Measurements from ENCODE around the gene AMT.
A peak's percentile ranks its signal among the peaks of the same experiment; 100 is the strongest.

The AMT gene

DNA sequence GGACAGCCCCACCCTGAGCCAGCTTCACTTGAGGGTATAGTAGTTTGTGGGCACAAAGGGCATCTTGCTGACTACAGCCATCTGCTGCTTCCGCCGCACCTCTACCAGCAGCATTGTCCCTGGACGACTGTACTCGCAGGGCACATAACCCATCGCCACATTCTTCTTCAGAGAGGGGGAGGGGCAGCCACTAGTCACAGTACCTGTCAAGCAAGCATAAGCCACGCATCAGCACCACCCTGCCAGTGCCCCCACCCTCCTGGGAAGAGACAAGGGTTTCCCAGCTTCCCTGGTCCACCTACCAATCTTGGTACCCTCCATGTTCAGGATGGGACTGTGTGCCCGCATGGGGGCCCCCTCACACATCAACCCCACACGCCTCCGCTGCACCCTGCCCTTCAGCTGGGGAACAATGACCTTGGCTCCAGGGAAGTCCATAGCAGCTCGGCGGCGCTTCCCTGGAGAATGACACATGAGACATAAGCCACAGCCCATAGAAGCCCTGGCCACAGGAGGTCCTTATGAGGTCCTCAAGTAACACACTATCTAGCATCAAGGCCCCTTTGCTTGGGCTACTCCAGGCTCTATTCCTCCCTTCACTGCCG, 4.7 kb downstream of the AMT start:
- Histone ChIP-seq H3K27me3 (ENCODE audit: control insufficient read depth, insufficient read depth, low read length) (no peaks in the 10 kb centered on the region), H3K9me3 (ENCODE audit: control insufficient read depth, insufficient read depth, low read depth, low read length) (no peaks in the 10 kb centered on the region), H3K36me3 (ENCODE audit: control insufficient read depth, insufficient read depth, low read length) (peaks cover 24% of the 10 kb centered on the region), H3K4me3 (ENCODE audit: low read depth, low read length) (no peak overlapping the region), H3K4me1 (ENCODE audit: control insufficient read depth, insufficient read depth, low read length) (peaks cover 31% of the 10 kb centered on the region), H3K9ac (ENCODE audit: low read length) (no peak overlapping the region), H3K27ac (ENCODE audit: low read depth, low read length) (no peak overlapping the region)

DNA sequence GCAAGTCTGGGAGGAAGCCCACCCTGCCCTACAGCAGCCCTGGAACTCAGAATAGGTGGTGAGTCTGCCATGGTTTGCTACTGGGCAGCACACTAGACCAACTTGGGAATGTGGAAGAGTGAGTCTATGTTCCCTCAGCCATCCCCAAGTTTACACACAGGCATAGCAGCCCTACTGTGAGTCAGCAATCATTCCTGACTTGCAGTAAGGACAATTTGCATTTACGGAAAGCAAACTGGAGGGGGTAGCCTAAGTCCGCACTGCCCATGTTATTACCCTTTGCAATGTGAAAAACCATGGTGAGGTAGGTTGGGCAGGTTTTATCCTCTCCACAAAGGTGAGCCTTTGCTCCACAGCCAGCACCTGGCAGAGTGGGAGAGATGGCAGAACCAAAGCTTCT, 5.4 kb downstream of the AMT start:
- no peaks in the 10 kb centered on the region for H3K9me3 ChIP-seq (ENCODE audit: control insufficient read depth, insufficient read depth, low read depth, low read length)
- H3K27ac ChIP-seq (ENCODE audit: low read depth, low read length): no peak overlapping the region
- peaks cover 29% of the 10 kb centered on the region for H3K4me1 ChIP-seq (ENCODE audit: control insufficient read depth, insufficient read depth, low read length)
- H3K36me3 ChIP-seq (ENCODE audit: control insufficient read depth, insufficient read depth, low read length): peaks cover 24% of the 10 kb centered on the region
- no peaks in the 10 kb centered on the region for H3K27me3 ChIP-seq (ENCODE audit: control insufficient read depth, insufficient read depth, low read length)
- H3K9ac ChIP-seq (ENCODE audit: low read length): no peak overlapping the region
- no peak overlapping the region for H3K4me3 ChIP-seq (ENCODE audit: low read depth, low read length)

- Histone ChIP-seq H3K4me1 (ENCODE audit: control insufficient read depth, insufficient read depth, low read length) (peaks cover 23% of the 10 kb centered on the region), H3K9me3 (ENCODE audit: control insufficient read depth, insufficient read depth, low read depth, low read length) (no peaks in the 10 kb centered on the region), H3K9ac (ENCODE audit: low read length) (no peak overlapping the region), H3K4me3 (ENCODE audit: low read depth, low read length) (no peak overlapping the region), H3K27ac (ENCODE audit: low read depth, low read length) (no peak overlapping the region), H3K27me3 (ENCODE audit: control insufficient read depth, insufficient read depth, low read length) (no peaks in the 10 kb centered on the region), H3K36me3 (ENCODE audit: control insufficient read depth, insufficient read depth, low read length) (peaks cover 24% of the 10 kb centered on the region)
Observed at GRCh38 chr3:49415931-49416601, 6.2 kb downstream of the AMT start.

DNA sequence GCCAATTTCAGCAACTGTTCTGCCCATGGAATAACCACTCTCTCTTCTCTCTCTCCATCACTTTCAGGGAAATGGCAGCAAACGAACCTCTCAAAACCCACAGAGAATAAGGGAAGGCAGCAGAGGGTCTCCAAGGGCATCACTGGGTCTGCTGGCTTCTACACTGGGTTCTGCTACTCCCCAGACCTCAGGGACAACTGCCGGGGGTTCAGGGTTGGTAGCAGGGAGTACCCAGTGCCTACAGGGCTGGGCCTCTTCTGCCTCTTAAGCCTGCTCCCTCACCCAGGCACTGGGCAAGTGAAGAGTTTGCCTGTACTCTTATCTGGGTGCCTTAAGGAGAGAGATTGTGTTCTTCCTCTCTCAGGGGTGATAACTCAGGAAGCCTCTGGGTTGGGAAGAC, 7.5 kb downstream of the AMT start:
- Histone ChIP-seq H3K9me3 (ENCODE audit: control insufficient read depth, insufficient read depth, low read depth, low read length) (no peaks in the 10 kb centered on the region), H3K36me3 (ENCODE audit: control insufficient read depth, insufficient read depth, low read length) (peaks cover 24% of the 10 kb centered on the region), H3K4me3 (ENCODE audit: low read depth, low read length) (no peak overlapping the region), H3K4me1 (ENCODE audit: control insufficient read depth, insufficient read depth, low read length) (peaks cover 31% of the 10 kb centered on the region), H3K27ac (ENCODE audit: low read depth, low read length) (no peak overlapping the region), H3K9ac (ENCODE audit: low read length) (no peak overlapping the region), H3K27me3 (ENCODE audit: control insufficient read depth, insufficient read depth, low read length) (no peaks in the 10 kb centered on the region)

DNA sequence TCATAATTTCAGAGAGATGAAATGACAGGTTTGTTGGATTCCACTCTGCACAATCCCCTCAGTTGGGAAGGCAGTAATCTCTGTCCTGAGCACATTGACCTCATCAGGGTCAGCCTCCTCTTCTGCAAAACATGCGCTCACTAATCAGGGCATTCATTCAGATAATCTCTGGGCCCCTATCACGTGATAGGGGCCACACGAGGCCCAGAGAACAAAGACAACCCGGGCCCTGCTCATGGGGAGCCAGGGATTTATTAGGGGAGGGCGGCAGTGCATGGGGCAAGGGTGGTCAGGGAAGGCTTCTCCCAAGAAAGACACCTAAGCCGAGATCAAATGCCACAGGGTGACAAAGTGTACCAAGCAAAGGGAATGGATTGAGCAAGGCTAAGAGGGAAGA, 8.9 kb downstream of the AMT start:
- Histone ChIP-seq H3K27me3 (ENCODE audit: control insufficient read depth, insufficient read depth, low read length) (no peaks in the 10 kb centered on the region), H3K4me3 (ENCODE audit: low read depth, low read length) (peak overlapping the region; percentile 69; the same call in 1 of the 2 replicates), H3K27ac (ENCODE audit: low read depth, low read length) (no peak overlapping the region), H3K36me3 (ENCODE audit: control insufficient read depth, insufficient read depth, low read length) (peaks cover 21% of the 10 kb centered on the region), H3K9ac (ENCODE audit: low read length) (no peak overlapping the region), H3K9me3 (ENCODE audit: control insufficient read depth, insufficient read depth, low read depth, low read length) (no peaks in the 10 kb centered on the region), H3K4me1 (ENCODE audit: control insufficient read depth, insufficient read depth, low read length) (peaks cover 31% of the 10 kb centered on the region)

DNA sequence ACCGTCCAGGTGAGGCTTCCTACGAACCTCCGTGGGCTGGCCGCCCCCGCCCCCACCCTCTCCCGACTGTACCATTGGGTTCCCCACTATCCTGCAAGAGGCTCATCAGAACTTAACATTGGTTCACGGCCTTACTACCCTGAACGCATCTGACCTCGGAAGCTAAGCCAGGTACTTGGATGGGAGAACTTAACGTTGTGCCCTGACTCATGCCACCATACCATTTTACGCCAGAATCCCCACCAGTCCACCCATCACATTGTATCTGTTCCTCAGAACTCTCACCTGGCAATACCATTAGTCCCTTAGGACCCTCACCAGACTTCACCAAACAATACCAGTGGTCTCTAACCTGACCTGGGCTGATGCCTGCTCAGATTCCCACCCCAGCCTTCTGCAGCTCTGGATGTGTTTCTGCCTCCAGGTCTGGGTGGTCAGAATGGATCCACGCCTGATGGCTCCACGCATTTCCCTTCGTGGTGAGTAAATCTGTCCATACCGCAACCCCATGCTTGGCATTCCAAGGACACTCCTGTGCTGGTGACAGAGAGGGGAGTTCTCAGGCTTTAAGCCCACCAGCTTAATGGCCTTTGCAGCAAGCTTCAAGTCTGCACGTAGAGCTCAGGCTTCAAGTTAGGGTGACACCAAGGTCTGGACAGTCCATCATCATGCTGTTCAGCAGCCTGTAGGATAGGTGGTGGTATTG, 9.5 kb downstream of the AMT start:
- Histone ChIP-seq H3K36me3 (ENCODE audit: control insufficient read depth, insufficient read depth, low read length) (peaks cover 21% of the 10 kb centered on the region), H3K4me1 (ENCODE audit: control insufficient read depth, insufficient read depth, low read length) (peaks cover 29% of the 10 kb centered on the region), H3K9me3 (ENCODE audit: control insufficient read depth, insufficient read depth, low read depth, low read length) (no peaks in the 10 kb centered on the region), H3K27me3 (ENCODE audit: control insufficient read depth, insufficient read depth, low read length) (no peaks in the 10 kb centered on the region), H3K4me3 (ENCODE audit: low read depth, low read length) (peak overlapping the region; percentile 69), H3K27ac (ENCODE audit: low read depth, low read length) (peak overlapping the region; percentile 97; the same call in 1 of the 2 replicates), H3K9ac (ENCODE audit: low read length) (peak overlapping the region; percentile 81)

DNA sequence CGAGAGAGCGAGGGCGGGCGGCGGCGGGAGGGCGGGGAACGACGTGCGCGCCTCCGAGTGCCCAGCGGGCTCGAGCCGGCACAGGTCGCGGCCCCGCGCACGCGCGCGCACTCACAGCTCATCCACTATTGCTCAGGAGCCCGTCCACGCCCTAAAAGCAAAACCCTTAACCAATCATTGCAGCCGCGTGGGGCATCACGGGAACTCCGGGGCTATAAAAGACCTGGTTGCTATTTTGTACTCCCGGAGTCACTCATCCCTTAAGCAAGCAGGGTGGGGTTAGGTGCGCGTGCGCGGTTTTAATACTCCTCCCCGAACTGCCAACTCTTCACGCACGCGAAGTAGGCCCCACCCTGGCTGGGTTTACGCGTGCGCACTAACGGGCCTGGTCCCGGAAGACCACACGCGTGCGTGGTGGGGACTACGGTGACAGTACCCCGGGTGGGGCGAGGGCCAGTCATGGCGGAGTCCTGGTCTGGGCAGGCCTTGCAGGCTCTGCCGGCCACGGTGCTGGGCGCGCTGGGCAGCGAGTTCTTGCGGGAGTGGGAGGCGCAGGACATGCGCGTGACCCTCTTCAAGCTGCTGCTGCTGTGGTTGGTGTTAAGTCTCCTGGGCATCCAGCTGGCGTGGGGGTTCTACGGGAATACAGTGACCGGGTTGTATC, 10.2 kb downstream of the AMT start, which contains the start of the genes RHOA and TCTA:
TSS of gene RHOA (minus strand) at position 9 of the 664 bp plus-strand sequence. CDS start 36,387 bp downstream, outside the sequence.
TSS of gene TCTA (plus strand) at position 456 of the 664 bp plus-strand sequence. CDS start at position 460, 4 bp downstream.
- H3K4me3 ChIP-seq (ENCODE audit: low read depth, low read length): peak within 1 kb of the TSS; percentile 69
- H3K27ac ChIP-seq (ENCODE audit: low read depth, low read length): peak within 1 kb of the TSS; percentile 97; the same call in 1 of the 2 replicates
- H3K9me3 ChIP-seq (ENCODE audit: control insufficient read depth, insufficient read depth, low read depth, low read length): no peaks in the 10 kb centered on the region
- H3K36me3 ChIP-seq (ENCODE audit: control insufficient read depth, insufficient read depth, low read length): peaks cover 17% of the 10 kb centered on the region
- H3K27me3 ChIP-seq (ENCODE audit: control insufficient read depth, insufficient read depth, low read length): no peaks in the 10 kb centered on the region
- peak within 1 kb of the TSS; percentile 99 for H3K9ac ChIP-seq (ENCODE audit: low read length)
- peaks cover 22% of the 10 kb centered on the region for H3K4me1 ChIP-seq (ENCODE audit: control insufficient read depth, insufficient read depth, low read length)

DNA sequence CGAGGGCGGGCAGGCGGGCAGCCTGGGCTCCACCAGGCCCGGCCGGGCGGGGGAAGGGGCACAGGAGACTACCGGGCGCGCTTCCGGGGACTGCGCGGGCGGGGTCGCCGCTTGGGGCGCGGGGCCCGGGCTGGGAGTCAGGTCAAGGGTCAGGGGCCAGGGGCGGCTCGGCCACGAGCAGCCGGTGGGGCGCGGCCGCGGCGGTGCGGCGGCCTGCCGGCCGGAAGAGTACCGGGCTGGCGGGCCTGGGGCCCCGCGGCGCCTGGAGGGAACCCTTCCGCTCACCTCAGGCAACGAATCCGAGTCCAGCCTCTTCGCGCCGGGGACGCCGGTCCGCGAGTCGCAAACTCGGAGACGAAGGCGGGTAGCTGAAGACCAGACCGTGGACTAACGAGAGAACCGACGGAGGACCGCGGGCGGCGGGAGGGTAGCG, 10.7 kb downstream of the AMT start:
- Histone ChIP-seq H3K27ac (ENCODE audit: low read depth, low read length) (peak overlapping the region; percentile 97; the same call in 1 of the 2 replicates), H3K4me3 (ENCODE audit: low read depth, low read length) (peak overlapping the region; percentile 69), H3K4me1 (ENCODE audit: control insufficient read depth, insufficient read depth, low read length) (peaks cover 17% of the 10 kb centered on the region), H3K9ac (ENCODE audit: low read length) (peak overlapping the region; percentile 99), H3K9me3 (ENCODE audit: control insufficient read depth, insufficient read depth, low read depth, low read length) (no peaks in the 10 kb centered on the region), H3K36me3 (ENCODE audit: control insufficient read depth, insufficient read depth, low read length) (peaks cover 12% of the 10 kb centered on the region), H3K27me3 (ENCODE audit: control insufficient read depth, insufficient read depth, low read length) (no peaks in the 10 kb centered on the region)

- Histone ChIP-seq H3K4me3 (ENCODE audit: low read depth, low read length) (peak overlapping the region; percentile 69), H3K9me3 (ENCODE audit: control insufficient read depth, insufficient read depth, low read depth, low read length) (no peaks in the 10 kb centered on the region), H3K9ac (ENCODE audit: low read length) (peak overlapping the region; percentile 99), H3K4me1 (ENCODE audit: control insufficient read depth, insufficient read depth, low read length) (peaks cover 19% of the 10 kb centered on the region), H3K36me3 (ENCODE audit: control insufficient read depth, insufficient read depth, low read length) (peaks cover 7% of the 10 kb centered on the region), H3K27me3 (ENCODE audit: control insufficient read depth, insufficient read depth, low read length) (no peaks in the 10 kb centered on the region), H3K27ac (ENCODE audit: low read depth, low read length) (peak overlapping the region; percentile 97; the same call in 1 of the 2 replicates)
Observed at GRCh38 chr3:49410846-49411534, 11.3 kb downstream of the AMT start.

- Histone ChIP-seq H3K9ac (ENCODE audit: low read length) (peak overlapping the region; percentile 99), H3K27ac (ENCODE audit: low read depth, low read length) (no peak overlapping the region), H3K36me3 (ENCODE audit: control insufficient read depth, insufficient read depth, low read length) (0 out of 2 replicates have a peak, but pooled peaks cover 5% of the 10 kb centered on the region), H3K4me1 (ENCODE audit: control insufficient read depth, insufficient read depth, low read length) (peaks cover 22% of the 10 kb centered on the region), H3K9me3 (ENCODE audit: control insufficient read depth, insufficient read depth, low read depth, low read length) (no peaks in the 10 kb centered on the region), H3K4me3 (ENCODE audit: low read depth, low read length) (peak overlapping the region; percentile 69), H3K27me3 (ENCODE audit: control insufficient read depth, insufficient read depth, low read length) (no peaks in the 10 kb centered on the region)
Observed at GRCh38 chr3:49410066-49410845, 12.0 kb downstream of the AMT start.

All from HUES6 (cell line).